Measurements from ENCODE around the gene PNLDC1.
"Not testable (repeated sequence)": the region's sequence is repeated elsewhere in the genome, so short reads cannot be mapped to it uniquely, and the experiment has no call there.

The PNLDC1 gene

DNA sequence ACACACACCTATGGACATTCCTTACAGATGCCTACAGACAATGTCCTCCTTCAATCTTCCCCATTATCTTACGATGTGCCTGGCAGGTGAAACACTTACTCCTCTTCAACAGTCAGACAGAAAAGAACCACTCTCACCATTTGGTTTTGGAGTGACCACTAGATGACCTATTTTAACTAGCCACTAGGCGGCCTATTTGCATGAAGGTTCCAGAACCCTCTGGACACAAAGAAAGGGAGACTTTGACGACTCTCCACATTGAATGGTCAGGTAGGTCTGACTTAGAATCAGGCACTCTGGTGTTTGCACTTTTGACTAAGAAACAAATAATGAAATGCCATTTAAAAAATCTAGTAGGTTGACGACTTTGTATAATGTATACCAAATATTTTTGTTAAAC lies 42.0 kb downstream of the PNLDC1 start:
- Mint-ChIP-seq H3K9me3 (no peaks in the 10 kb centered on the region), H3K4me1 (ENCODE audit: low read depth) (no peaks in the 10 kb centered on the region), H3K27me3 (ENCODE audit: low read depth) (peaks cover 13% of the 10 kb centered on the region), H3K36me3 (ENCODE audit: low read depth) (no peaks in the 10 kb centered on the region), H3K27ac (no peak overlapping the region), H3K4me3 (no peak overlapping the region)

DNA sequence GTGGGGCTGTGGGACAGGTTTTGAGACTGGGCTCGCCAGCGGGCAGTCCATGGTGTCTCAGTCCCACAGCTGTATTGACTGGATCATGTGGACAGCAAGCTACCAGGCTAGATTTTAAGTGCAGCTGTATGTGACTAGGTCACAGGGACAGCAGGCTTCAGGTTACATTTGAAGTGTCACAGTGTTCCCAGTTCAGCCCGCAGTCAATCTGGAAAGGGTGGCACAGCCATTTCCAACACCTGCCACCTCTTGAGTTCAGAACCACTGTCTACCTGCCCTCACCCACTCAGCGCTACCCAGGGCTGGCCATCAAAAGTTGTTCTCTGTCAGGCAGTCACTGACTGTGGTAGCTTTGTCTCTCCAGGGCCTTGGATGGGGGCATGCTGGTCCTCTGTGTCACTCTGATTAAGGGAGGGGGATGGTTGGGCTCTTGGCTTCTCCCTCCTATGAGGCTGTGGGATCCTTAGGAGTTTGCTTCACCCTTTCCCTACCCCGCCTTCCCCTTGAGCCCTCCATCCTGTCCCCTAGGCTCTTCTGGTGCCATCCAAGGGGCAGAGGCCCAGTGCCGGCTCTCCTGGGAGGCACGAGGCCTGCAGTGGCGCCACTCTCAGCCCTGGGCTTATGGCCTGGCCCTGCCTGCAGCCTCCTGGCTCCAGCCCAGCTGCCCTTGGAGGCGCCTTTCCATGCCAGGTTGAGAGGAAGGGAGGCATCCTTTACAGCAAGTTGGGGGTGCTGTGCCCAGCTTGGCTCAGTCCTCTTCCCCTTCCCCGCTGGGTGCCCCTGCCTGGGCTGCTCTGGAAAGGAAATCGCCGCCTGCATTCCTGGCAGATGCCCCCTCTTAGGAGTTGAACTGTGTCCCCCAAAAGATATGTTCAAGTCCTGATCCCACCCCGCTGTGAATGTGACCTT lies 44.9 kb downstream of the PNLDC1 start:
- Mint-ChIP-seq H3K27me3 (ENCODE audit: low read depth) (peaks cover 8% of the 10 kb centered on the region), H3K36me3 (ENCODE audit: low read depth) (no peaks in the 10 kb centered on the region), H3K4me1 (ENCODE audit: low read depth) (no peaks in the 10 kb centered on the region), H3K27ac (no peak overlapping the region), H3K4me3 (no peak overlapping the region), H3K9me3 (peaks cover 5% of the 10 kb centered on the region)

DNA sequence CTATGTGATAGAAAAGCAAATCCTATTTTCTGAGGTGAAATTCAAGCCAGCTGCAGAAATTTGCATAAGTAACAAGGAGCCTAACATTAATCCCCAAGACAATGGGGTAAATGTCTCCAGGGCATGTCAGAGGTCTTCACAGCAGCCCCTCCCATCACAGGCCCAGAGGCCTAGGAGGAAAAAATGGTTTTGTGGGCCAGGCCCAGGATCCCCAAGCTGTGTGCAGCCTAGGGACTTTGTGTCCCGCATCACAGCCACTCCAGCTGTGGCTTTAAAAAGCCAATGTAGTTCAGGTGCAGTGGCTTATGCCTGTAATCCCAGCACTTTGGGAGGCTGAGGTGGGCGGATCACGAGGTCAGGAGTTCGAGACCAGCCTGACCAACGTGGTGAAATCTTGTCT lies 48.5 kb downstream of the PNLDC1 start:
- H3K4me3 Mint-ChIP-seq; H3K9me3 Mint-ChIP-seq; H3K36me3 Mint-ChIP-seq (ENCODE audit: low read depth); H3K4me1 Mint-ChIP-seq (ENCODE audit: low read depth); H3K27me3 Mint-ChIP-seq (ENCODE audit: low read depth); H3K27ac Mint-ChIP-seq: not testable (repeated sequence)

DNA sequence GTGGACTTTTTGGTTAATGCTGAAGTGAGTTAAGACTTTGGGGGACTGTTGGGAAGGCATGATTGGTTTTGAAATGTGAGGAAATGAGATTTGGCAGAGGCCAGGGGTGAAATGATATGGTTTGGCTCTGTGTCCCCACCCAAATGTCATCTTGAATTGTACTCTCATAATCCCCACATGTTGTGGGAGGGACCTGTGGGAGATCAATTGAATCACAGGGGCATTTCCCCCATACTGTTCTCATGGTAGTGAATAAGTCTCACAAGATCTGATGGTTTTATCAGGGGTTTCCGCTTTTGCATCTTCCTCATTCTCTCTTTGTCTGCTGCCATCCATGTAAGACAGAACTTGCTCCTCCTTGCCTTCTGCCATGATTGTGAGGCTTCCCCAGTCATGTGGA lies 49.8 kb downstream of the PNLDC1 start:
- not testable (repeated sequence) for H3K36me3 Mint-ChIP-seq (ENCODE audit: low read depth); H3K4me1 Mint-ChIP-seq (ENCODE audit: low read depth); H3K27ac Mint-ChIP-seq; H3K9me3 Mint-ChIP-seq; H3K4me3 Mint-ChIP-seq
- H3K27me3 Mint-ChIP-seq (ENCODE audit: low read depth), result peaks cover 11% of the 10 kb centered on the region

DNA sequence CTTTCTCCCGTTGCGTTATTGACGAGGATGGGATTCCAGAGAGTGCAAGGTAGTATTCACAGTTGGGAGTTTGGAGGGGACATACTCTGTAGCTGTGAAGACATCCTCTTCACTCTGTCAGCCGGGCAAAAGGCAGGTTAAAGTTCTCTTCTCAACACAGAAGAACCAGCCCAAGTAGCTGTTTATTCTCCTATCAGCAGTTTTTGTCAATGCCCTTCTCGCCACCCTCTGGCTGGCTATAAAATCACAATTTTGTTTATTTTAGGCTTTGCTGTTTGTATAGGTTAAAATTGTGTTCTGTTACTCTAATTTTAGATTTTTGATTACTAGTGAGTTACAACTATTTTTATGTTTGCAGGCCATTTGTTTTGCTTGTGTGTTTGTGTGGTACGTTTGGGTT lies 52.8 kb downstream of the PNLDC1 start:
- H3K4me3 Mint-ChIP-seq, result no peak overlapping the region
- no peaks in the 10 kb centered on the region for H3K36me3 Mint-ChIP-seq (ENCODE audit: low read depth)
- peaks cover 33% of the 10 kb centered on the region for H3K27me3 Mint-ChIP-seq (ENCODE audit: low read depth)
- no peaks in the 10 kb centered on the region for H3K4me1 Mint-ChIP-seq (ENCODE audit: low read depth)
- no peak overlapping the region for H3K27ac Mint-ChIP-seq
- H3K9me3 Mint-ChIP-seq, result peaks cover 16% of the 10 kb centered on the region

DNA sequence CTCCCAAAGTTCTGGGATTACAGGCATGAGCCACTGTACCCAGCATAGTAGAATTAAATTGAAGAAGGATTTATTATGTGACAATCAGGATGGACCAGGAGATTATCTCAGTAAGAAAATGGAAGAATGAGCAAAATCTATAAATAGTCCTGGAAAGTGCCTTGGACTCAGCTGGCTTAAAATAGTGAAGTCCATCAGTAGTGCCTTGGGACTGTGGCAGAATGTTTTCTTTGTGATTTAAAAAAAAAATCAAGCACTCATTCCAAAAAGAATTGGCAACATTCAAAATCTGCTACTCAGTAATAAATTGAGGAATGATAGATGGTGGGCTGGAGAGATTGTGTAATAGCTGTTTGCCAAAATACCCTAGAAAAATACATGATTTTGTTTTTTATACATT lies 53.7 kb downstream of the PNLDC1 start:
- H3K27ac Mint-ChIP-seq, result no peak overlapping the region
- H3K27me3 Mint-ChIP-seq (ENCODE audit: low read depth), result peaks cover 36% of the 10 kb centered on the region
- no peaks in the 10 kb centered on the region for H3K36me3 Mint-ChIP-seq (ENCODE audit: low read depth)
- H3K4me3 Mint-ChIP-seq, result no peak overlapping the region
- H3K4me1 Mint-ChIP-seq (ENCODE audit: low read depth), result no peaks in the 10 kb centered on the region
- peaks cover 16% of the 10 kb centered on the region for H3K9me3 Mint-ChIP-seq

DNA sequence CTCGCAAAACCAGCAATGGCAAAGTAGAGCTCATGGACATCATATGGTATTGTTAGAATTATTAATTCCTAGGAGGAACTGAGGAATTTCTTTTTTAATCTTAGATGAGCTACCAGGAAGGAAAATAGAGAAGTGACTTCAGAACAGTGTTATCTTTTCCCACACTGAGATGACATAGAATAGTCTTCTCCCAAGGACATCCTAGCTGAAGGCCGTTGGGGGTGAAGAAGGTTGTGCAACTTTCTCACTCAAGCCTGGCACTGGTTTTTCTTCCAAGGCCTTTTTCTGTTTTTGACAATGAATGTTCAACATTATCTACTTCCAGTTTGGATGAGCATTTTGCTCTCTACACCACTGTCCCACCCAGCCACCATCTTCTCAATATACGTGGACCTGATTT lies 54.9 kb downstream of the PNLDC1 start:
- no peaks in the 10 kb centered on the region for H3K36me3 Mint-ChIP-seq (ENCODE audit: low read depth)

DNA sequence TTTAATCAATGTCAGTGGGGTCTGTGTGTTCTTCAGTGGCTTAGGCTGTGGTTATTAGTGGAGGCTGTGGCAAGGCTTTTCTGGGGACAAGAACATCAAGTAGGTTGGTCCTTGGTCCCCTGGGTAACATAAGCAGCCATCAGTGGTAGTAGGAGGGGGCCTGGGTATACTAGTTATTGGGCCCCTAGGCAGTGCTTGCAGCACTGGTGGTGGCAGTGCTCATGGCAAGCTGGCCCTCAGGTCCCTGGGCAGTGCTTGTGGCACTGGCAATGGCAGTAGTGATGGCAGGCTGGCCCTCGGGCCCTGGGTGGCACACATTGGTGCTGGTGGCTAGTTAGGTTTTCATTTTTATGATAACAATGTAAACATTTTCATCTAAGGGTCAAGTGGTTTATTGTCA lies 58.2 kb downstream of the PNLDC1 start:
- Mint-ChIP-seq H3K4me1 (ENCODE audit: low read depth) (peaks cover 7% of the 10 kb centered on the region), H3K4me3 (no peak overlapping the region), H3K27ac (no peak overlapping the region), H3K9me3 (peaks cover 16% of the 10 kb centered on the region), H3K36me3 (ENCODE audit: low read depth) (no peaks in the 10 kb centered on the region), H3K27me3 (ENCODE audit: low read depth) (peaks cover 34% of the 10 kb centered on the region)

More for the DNA sequence above, 54.9 kb downstream of the PNLDC1 start:
- Mint-ChIP-seq H3K27me3 (ENCODE audit: low read depth) (peaks cover 36% of the 10 kb centered on the region), H3K4me1 (ENCODE audit: low read depth) (no peaks in the 10 kb centered on the region), H3K27ac (no peak overlapping the region), H3K4me3 (no peak overlapping the region), H3K9me3 (peaks cover 16% of the 10 kb centered on the region)

DNA sequence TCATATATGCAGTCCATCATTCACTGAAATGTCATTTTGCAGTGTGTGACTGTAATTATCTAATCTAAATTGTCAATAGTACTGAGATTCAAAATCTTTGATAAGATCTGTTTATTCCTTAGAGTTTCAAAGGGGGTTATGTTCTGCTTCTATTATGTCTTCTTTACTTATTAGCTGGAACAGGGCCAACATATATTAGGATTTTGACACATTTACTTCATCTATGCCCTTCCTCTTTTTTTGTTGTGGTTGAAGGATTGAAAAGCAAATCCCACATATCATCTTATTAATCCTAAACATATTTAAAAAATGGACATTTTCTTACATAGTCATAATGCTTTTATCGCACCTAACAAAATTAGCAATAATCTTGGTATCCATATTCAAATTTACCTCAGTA lies 60.4 kb downstream of the PNLDC1 start:
- Mint-ChIP-seq H3K27me3 (ENCODE audit: low read depth) (peaks cover 27% of the 10 kb centered on the region), H3K4me3 (no peak overlapping the region), H3K36me3 (ENCODE audit: low read depth) (no peaks in the 10 kb centered on the region), H3K27ac (no peak overlapping the region), H3K9me3 (peaks cover 16% of the 10 kb centered on the region), H3K4me1 (ENCODE audit: low read depth) (peaks cover 7% of the 10 kb centered on the region)

DNA sequence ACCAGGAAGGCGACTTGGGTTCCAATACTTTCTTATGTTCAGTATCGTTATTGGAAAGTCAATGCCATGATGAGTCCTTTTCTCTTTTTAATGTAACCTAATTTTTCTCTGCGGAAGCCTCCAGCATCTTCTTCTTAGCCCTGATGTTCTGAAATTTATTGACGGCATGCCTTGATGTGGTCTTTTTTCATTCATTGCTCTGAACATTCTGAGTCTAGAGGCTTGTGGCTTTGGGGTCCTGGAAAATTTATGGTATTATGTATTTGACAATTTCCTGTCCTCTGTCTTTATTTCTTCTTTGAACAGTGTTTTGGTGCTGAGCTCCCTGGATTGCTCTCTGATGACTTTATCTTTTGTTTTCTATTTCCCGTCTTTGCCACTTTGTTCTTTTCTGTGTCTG lies 62.0 kb downstream of the PNLDC1 start:
- Mint-ChIP-seq H3K9me3 (peaks cover 10% of the 10 kb centered on the region), H3K27me3 (ENCODE audit: low read depth) (peaks cover 15% of the 10 kb centered on the region), H3K36me3 (ENCODE audit: low read depth) (no peaks in the 10 kb centered on the region), H3K4me1 (ENCODE audit: low read depth) (peaks cover 7% of the 10 kb centered on the region), H3K4me3 (no peak overlapping the region), H3K27ac (no peak overlapping the region)

DNA sequence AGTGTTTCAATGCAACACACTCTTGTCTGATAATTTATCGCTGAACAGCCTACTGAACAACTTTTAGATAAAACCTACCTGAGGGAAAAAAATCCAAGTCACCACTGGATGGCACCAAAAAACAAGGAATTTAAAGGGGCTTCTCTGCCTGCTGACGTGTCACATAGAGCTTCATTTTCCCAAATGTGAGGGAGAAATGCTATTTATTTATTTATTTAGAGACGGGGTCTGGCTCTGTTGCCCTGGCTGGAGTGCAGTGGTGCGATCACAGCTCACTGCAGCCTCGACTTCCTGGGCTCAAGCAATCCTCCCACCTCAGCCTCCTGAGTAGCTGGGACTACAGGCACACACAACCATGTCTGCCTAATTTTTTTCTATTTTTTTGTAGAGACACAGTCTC lies 63.3 kb downstream of the PNLDC1 start:
- not testable (repeated sequence) for H3K27me3 Mint-ChIP-seq (ENCODE audit: low read depth); H3K4me3 Mint-ChIP-seq; H3K9me3 Mint-ChIP-seq; H3K4me1 Mint-ChIP-seq (ENCODE audit: low read depth); H3K36me3 Mint-ChIP-seq (ENCODE audit: low read depth); H3K27ac Mint-ChIP-seq

DNA sequence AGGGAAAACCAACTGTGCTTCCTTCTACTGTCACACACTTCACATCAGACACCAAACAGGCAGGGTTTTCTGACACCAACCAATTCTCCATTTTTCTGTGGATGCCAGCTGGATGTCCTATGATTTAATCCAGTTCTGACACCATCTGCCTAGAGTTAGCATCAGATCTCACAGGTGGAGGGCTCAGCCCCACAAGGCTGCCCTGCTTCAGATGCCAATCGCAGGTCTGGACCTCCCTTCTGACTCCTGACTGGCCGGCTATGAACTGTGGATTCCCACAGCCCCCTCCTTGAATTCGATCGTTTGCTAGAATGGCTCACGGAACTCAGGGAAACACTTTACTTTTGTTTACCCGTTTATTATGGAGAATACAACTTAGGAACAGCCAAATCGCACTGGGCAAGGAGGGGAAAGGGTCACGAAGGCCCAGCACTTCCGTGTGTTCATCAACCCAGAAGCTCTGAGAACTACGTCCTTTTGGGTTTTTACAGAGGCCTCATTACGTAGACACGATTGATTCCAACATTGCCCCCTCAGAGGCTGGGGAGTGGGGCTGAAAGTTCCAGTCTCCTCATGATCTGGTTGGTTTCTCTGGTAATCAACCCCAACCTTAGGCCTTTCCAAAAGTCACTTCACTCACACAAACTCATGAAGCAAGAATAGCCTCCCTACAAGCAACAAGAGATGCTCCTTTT lies 65.3 kb downstream of the PNLDC1 start:
- Mint-ChIP-seq H3K4me3 (no peak overlapping the region), H3K9me3 (no peaks in the 10 kb centered on the region), H3K27ac (no peak overlapping the region), H3K4me1 (ENCODE audit: low read depth) (peaks cover 7% of the 10 kb centered on the region), H3K36me3 (ENCODE audit: low read depth) (no peaks in the 10 kb centered on the region), H3K27me3 (ENCODE audit: low read depth) (peaks cover 3% of the 10 kb centered on the region)

DNA sequence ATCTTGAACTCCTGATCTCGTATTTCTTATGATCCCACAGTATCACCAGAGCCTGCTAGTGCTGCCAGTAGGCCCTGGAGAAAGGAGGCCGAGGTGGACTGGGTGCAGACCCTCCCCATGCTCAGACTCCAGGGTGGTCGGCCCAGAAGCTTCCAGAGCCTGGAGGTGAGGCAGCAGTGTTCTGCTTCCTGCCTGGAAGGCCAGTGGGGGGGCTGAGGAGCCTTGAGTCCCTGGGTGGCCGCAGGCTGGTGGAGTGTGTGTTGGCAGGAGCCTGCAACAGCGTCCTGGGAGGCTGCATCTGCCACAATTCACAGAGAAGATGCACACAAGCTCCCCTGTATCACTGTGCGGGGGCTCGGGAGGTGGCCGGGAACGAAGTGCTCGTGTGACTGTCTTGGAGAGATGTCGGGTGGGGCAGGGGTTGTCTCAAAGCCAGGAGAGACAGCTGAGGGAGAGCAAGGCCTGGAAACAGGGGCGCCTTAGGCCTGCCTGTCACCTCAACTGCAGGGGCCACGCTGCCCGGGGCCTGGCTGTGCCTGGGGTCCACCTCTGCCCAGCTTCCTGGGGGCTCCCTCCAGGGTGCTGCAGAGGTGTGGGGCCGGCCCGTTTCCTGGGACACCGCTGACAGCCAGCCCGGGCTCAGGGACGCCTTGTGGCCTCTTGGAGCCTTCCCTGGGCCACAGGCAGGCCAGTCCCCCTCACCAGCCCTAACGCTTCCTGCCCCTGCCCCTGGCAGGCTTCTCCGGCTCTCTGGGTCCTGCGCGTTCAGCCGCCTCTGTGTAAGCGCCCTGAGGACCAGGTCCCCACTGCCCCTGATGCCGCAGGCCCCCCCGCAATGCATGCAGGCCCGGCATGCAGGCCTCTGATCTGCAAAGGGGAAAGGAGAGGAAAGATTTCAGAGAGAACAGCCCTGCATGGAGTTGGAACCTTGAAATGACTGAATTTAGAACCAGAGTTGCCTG lies 66.5 kb downstream of the PNLDC1 start:
- Mint-ChIP-seq H3K4me3 (no peak overlapping the region), H3K36me3 (ENCODE audit: low read depth) (no peaks in the 10 kb centered on the region), H3K27me3 (ENCODE audit: low read depth) (no peaks in the 10 kb centered on the region), H3K4me1 (ENCODE audit: low read depth) (peaks cover 7% of the 10 kb centered on the region), H3K27ac (no peak overlapping the region), H3K9me3 (no peaks in the 10 kb centered on the region)

All from T-helper 1 cell treated with Interleukin-12 subunit alpha and Interleukin-12 subunit beta and Interleukin-4 antibody, amounts not matched to agents 30 μg/mL and 1 μg/mL, for 36 hours (primary cell).